ENCODE data around the gene CRYBG1.
"Not testable (repeated sequence)": the region's sequence is repeated elsewhere in the genome, so short reads cannot be mapped to it uniquely, and the experiment has no call there.

Gene CRYBG1

GRCh38 chr6:106528521-106528920, 168.0 kb downstream of the CRYBG1 start:
- no peak for DNase-seq

- no peak for DNase-seq
Measured at GRCh38 chr6:106529438-106529837, 168.9 kb downstream of the CRYBG1 start.

GRCh38 chr6:106530026-106530425, 169.5 kb downstream of the CRYBG1 start:
- no peak for DNase-seq

- no peak for DNase-seq
Measured at GRCh38 chr6:106530502-106530901, 170.0 kb downstream of the CRYBG1 start.

GRCh38 chr6:106533054-106533453, 172.5 kb downstream of the CRYBG1 start:
- no peak for DNase-seq

- no peak for DNase-seq
Measured at GRCh38 chr6:106534004-106534403, 173.5 kb downstream of the CRYBG1 start.

GRCh38 chr6:106534564-106534982, 174.1 kb downstream of the CRYBG1 start:
- DNase-seq: no peak

- DNase-seq: no peak
Measured at GRCh38 chr6:106535012-106535411, 174.5 kb downstream of the CRYBG1 start.

GRCh38 chr6:106536357-106536756, 175.8 kb downstream of the CRYBG1 start:
- no peak for DNase-seq

- DNase-seq: no peak
Measured at GRCh38 chr6:106536851-106537250, 176.3 kb downstream of the CRYBG1 start.

GRCh38 chr6:106537662-106538061, 177.1 kb downstream of the CRYBG1 start:
- DNase-seq: no peak

GRCh38 chr6:106538145-106538544, 177.6 kb downstream of the CRYBG1 start:
- DNase-seq: no peak

- DNase-seq: no peak
Measured at GRCh38 chr6:106539936-106540335, 179.4 kb downstream of the CRYBG1 start.

GRCh38 chr6:106540432-106540831, 179.9 kb downstream of the CRYBG1 start:
- no peak for DNase-seq

GRCh38 chr6:106540907-106541306, 180.4 kb downstream of the CRYBG1 start:
- DNase-seq: no peak

- DNase-seq: no peak
Measured at GRCh38 chr6:106546261-106546690, 185.8 kb downstream of the CRYBG1 start.

GRCh38 chr6:106546691-106547414, 186.3 kb downstream of the CRYBG1 start:
- DNase-seq: no peak

GRCh38 chr6:106547601-106548453, 187.3 kb downstream of the CRYBG1 start:
- no peak for DNase-seq

- DNase-seq: not testable (repeated sequence)
Measured at GRCh38 chr6:106548926-106549455, 188.5 kb downstream of the CRYBG1 start.

- no peak for DNase-seq
Measured at GRCh38 chr6:106549521-106549920, 189.0 kb downstream of the CRYBG1 start.

GRCh38 chr6:106551155-106551554, 190.6 kb downstream of the CRYBG1 start:
- no peak for DNase-seq

GRCh38 chr6:106553440-106553839, 192.9 kb downstream of the CRYBG1 start:
- DNase-seq: no peak

- no peak for DNase-seq
Measured at GRCh38 chr6:106555767-106556166, 195.2 kb downstream of the CRYBG1 start.
